ENCODE data around the gene CDK4. TPM values are rescaled to one million over a fixed set of nuclear protein-coding genes. Genes with fewer than 3 reads are reported as not detected.

The CDK4 gene
- total RNA-seq, 1 experiment from 2014 or later: 218 TPM

GRCh38 chr12:57737467-57738460 lies 14.3 kb downstream of the CDK4 start:
- Histone ChIP-seq H2AFZ (ENCODE audit: low read length) (no peak overlapping the region), H3K23ac (ENCODE audit: insufficient read length, low read depth, low read length) (no peak overlapping the region), H3K27ac (ENCODE audit: insufficient read length, low read depth, low read length) (no peak overlapping the region)

More at GRCh38 chr12:57737467-57738460, 14.3 kb downstream of the CDK4 start:
- Mint-ChIP-seq H3K9me3 (no peaks in the 10 kb centered on the region; a peak in 1 of 5 replicates), H3K4me3 (peak overlapping the region; percentile 59 to 84; a peak in 4 of 5 replicates), H3K36me3 (ENCODE audit: insufficient read depth in 1 of 3, low read depth in 3 of 3) (no peaks in the 10 kb centered on the region; a peak in 1 of 7 replicates), H3K27ac (no peak overlapping the region), H3K4me1 (peaks cover 26 to 37% of the 10 kb centered on the region in 2 experiments), H3K27me3 (ENCODE audit: low read depth) (peaks cover 93% of the 10 kb centered on the region)
- Histone ChIP-seq H3K18ac (ENCODE audit: insufficient read length, low read depth, low read length) (no peak overlapping the region), H3K27me3 (ENCODE audit: insufficient read depth, low read length) (peaks cover 60% of the 10 kb centered on the region), H3K4me2 (ENCODE audit: insufficient read depth, insufficient read length, low read length) (peak overlapping the region; percentile 49), H3K9ac (ENCODE audit: extremely low read depth, insufficient read length, low read length) (no peak overlapping the region), H2BK5ac (ENCODE audit: insufficient read length, low read length) (no peak overlapping the region), H3K14ac (ENCODE audit: insufficient read depth, low read length) (no peak overlapping the region), H3K23me2 (ENCODE audit: insufficient read length, low read depth, low read length, poor library complexity, severe bottlenecking) (peaks cover 16% of the 10 kb centered on the region), H3K4me1 (ENCODE audit: insufficient read depth, low read length) (peaks cover 2% of the 10 kb centered on the region; the same call in 1 of the 2 replicates), H3K4ac (ENCODE audit: low read depth, low read length) (no peak overlapping the region), H4K5ac (ENCODE audit: insufficient read length, low read depth, low read length) (no peak overlapping the region), H2BK120ac (ENCODE audit: low read depth, low read length, poor library complexity, severe bottlenecking) (no peak overlapping the region), H3T11ph (ENCODE audit: low read length) (no peak overlapping the region), H3K56ac (ENCODE audit: insufficient read length, low read depth, low read length) (no peak overlapping the region), H2AK5ac (ENCODE audit: insufficient read length, low read length) (no peak overlapping the region), H3K79me1 (ENCODE audit: insufficient read depth, low read depth, low read length, poor library complexity, severe bottlenecking) (no peaks in the 10 kb centered on the region), H4K20me1 (ENCODE audit: control insufficient read depth, insufficient read depth, insufficient read length) (peaks cover 2% of the 10 kb centered on the region), H2BK12ac (ENCODE audit: insufficient read length, low read depth, low read length) (no peak overlapping the region), H3K9me3 (ENCODE audit: control insufficient read depth, low read depth, low read length) (no peaks in the 10 kb centered on the region), H4K8ac (replicated peaks; ENCODE audit: insufficient read length, low read depth, low read length) (no peak overlapping the region), H4K91ac (ENCODE audit: insufficient read length, low read depth, low read length) (no peak overlapping the region), H2BK15ac (ENCODE audit: low read depth, low read length) (no peak overlapping the region), H3K79me2 (ENCODE audit: insufficient read depth, low read length) (no peaks in the 10 kb centered on the region), H2BK20ac (ENCODE audit: low read depth, low read length, poor library complexity, severe bottlenecking) (no peak overlapping the region)
- TF ChIP-seq, protein P1, sequence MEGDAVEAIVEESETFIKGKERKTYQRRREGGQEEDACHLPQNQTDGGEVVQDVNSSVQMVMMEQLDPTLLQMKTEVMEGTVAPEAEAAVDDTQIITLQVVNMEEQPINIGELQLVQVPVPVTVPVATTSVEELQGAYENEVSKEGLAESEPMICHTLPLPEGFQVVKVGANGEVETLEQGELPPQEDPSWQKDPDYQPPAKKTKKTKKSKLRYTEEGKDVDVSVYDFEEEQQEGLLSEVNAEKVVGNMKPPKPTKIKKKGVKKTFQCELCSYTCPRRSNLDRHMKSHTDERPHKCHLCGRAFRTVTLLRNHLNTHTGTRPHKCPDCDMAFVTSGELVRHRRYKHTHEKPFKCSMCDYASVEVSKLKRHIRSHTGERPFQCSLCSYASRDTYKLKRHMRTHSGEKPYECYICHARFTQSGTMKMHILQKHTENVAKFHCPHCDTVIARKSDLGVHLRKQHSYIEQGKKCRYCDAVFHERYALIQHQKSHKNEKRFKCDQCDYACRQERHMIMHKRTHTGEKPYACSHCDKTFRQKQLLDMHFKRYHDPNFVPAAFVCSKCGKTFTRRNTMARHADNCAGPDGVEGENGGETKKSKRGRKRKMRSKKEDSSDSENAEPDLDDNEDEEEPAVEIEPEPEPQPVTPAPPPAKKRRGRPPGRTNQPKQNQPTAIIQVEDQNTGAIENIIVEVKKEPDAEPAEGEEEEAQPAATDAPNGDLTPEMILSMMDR (conservative IDR thresholded peaks at IDR 0.05): peak; percentile 49
- no CpG with 5 or more reads among the region's 110 CpGs for WGBS (ENCODE audit: extremely low coverage, insufficient read length, low lambda C conversion rate)
- DNase-seq: peak; percentile 56

Measured in H9 (cell line).